SW 1271 (cell line): ENCODE results near the gene HS6ST1.
A peak's percentile ranks its signal among the peaks of the same experiment; 100 is the strongest.

ENCODE experiments used
- DNase-seq, 2 experiments: peaks; one replicate each; lab custom pipeline; 2025; lab: John Stamatoyannopoulos, UW

The HS6ST1 gene, protein sequence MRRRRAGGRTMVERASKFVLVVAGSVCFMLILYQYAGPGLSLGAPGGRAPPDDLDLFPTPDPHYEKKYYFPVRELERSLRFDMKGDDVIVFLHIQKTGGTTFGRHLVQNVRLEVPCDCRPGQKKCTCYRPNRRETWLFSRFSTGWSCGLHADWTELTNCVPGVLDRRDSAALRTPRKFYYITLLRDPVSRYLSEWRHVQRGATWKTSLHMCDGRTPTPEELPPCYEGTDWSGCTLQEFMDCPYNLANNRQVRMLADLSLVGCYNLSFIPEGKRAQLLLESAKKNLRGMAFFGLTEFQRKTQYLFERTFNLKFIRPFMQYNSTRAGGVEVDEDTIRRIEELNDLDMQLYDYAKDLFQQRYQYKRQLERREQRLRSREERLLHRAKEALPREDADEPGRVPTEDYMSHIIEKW

GRCh38 chr2:128318776-128319464 lies at the start of gene HS6ST1:
Gene HS6ST1 (minus strand): TSS chr2:128318868. CDS start chr2:128318563, 305 bp downstream.
- peak; percentile 35 to 56 for DNase-seq

- DNase-seq = no peak
Observed at GRCh38 chr2:128367601-128368359, 49.1 kb upstream of the HS6ST1 start.

- no peak for DNase-seq
Observed at GRCh38 chr2:128366713-128367511, 48.2 kb upstream of the HS6ST1 start.

DNA sequence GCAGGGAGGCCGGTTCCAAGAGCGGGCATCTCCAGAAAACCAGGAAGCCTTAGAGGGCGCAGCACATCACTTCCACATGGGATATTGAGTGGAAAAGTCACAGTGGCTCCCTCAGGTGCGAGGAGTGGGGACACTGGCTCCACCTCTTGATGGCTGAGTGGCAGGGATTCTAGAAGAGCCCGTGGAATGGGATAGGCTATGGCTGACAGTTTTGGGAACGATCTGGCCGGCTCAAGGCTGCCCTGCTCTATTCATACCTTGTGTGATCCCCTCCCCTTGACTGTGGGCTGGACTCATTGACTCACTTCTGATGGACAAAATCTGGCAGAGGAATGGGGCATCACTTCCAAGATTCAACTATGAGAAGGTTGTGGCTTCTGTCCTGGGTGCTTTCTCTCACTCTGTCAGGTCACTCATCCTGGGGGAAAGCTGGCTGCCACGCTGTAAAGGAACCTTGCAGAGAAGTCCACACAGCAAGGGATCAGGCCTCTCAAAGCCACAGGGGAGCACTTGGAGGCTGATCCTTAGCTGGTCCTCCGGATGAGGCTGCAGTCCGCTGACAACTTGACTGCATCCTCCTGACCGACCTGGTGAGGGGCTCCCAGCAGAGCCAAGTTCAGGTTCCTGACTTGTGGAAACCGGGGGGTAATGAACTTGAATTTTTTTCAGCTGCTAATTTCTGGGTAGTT lies 46.7 kb upstream of the HS6ST1 start:
- DNase-seq = no peak

DNA sequence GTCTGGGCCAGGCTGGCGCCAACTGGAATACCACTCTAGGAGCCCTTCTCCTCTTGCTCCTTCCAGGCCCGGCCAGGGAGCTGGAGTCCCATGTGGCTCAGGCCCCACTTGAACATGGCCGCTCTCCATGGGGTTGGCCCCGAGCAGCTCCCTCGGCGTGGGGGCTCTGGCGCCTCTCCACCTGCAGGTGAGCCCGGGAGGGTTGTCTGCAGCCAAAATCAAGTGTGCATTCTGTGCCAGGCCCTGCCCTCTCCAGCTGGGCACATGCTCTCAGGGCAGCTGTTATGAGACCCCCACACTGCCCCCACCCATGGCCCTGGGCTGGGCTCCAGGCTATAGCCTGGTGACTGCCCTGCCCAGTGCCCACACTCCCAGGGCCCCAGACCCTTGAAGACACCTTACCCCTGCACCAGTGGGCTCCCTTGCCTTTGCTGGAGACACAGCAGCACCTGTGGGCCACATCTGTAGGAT lies 45.8 kb upstream of the HS6ST1 start:
- no peak for DNase-seq

DNA sequence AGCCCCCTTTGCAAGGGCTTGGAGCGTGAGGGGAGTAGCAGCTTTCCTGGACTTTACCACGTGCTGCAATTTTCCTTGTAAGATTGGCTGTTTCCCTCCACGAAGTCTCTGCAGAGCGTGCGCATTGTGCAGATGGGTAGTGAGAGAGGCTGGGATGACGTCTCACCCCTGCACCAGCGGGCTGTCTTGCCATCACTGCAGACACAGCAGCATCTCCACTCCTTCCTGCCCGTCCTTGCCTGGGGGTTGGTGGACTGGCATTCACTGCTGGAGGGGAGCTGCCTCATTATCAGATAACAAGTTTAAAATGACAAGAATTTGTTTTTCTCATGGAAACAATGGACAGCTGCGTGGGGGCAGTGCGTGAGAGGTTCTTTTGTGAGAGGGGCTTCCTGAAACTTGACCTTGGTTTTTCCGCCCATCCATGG lies 45.3 kb upstream of the HS6ST1 start:
- no peak for DNase-seq

DNA sequence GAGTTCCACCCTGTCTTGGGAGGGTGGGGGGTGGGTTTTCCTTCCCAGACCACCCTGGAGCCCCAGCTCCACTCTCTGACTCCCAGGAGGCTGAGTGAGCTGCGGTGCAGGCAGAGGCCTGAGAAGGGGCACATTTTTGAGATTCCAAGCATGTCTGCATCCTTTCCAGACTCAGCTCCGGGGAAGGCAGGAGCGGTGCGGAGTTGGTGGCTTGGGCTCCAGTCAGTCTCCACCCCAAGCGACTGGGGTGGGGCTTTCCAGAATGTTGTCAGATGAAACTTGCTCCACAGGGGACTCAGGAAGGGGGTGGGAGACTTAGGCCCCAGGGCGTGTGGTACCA lies 44.2 kb upstream of the HS6ST1 start:
- peak in 1 of 2 experiments; percentile 32 for DNase-seq

DNA sequence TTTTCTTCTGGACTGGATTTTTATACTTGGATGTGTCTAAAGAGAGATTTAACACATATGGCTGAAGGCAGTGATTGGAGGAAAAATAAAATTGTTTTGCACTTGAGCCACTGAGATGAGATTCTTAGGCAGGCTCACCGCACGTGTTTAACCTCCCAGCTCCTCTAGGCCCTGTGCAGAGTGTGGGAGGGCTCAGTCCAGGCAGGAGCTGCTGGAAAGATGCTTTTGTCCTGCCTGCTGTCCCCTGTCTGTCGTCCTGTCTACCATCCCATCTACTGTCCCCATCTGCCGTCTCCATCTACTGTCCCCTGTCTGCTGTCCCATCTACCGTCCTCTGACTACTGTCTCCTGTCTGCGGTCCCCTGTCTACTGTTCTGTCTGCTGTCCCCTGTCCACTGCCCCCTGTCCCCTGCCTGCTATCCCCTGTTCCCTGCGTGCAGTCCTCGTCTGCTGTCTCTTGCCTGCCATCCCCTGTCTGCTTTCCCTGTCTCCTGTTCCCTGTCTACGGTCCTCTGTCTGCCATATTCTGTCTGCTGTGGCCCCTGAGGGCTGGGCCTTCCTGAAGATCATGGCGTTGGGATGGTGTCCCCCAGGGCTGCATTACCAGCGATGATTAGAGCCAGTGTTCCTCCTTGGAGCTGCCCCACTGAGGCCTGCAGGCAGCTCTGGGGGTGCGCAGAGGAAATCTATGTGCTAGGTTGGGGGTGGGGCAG lies 43.7 kb upstream of the HS6ST1 start:
- no peak for DNase-seq

DNA sequence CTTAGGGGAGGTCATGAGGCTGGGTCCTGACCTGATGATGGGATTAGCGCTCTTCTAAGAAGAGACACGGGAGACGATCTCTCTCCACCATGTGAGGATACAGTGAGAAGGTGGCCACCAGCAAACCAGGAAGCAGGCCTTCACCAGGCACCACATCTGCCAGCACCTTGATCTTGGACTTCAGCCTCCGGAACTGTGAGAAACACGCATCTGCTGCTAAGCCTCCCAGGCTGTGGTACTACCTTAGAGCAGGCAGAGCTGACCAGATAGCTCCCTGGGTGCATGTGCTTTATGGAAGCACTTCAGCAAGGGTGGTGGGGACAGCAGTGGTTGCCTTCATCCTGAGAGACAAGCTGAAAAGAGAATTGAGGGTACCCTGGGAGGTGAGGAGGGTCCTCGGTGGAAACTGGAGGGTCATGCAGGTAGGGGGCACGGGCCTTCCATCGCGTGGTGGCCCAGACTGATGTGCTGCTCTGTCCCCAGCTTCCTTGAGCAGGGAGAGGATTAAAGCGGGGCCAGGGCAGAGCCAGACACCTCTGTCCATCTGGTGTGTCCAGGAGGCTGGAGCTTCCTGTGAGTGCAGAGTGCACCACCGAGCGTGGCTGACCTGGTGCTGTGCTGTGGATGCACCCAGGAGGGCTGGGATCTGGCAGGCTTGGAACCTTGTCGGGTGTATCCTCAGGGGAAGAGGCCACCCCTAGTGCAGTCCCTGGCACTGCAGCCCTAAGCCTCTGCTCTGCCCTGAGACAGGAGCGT lies 42.9 kb upstream of the HS6ST1 start:
- DNase-seq = no peak

DNA sequence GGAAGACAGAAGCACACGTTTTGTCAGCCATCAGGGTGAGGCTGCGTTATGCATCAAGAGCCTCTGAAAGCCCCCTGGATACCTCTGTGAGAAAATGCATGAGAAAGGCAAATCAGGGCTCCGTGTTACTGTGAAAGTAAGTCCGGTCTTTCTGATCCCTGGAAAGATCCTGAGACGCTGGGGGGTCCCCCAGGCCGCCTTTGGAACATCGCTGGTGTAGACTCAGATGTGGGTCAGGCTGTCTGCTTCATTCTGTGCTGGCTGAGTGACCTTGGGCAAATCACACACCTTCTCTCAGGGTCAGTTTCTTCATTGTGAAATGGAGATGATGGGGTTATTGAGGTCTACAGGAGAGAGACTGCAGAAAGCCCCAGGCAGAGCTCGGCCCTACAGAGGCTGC lies 42.0 kb upstream of the HS6ST1 start:
- DNase-seq = no peak

DNA sequence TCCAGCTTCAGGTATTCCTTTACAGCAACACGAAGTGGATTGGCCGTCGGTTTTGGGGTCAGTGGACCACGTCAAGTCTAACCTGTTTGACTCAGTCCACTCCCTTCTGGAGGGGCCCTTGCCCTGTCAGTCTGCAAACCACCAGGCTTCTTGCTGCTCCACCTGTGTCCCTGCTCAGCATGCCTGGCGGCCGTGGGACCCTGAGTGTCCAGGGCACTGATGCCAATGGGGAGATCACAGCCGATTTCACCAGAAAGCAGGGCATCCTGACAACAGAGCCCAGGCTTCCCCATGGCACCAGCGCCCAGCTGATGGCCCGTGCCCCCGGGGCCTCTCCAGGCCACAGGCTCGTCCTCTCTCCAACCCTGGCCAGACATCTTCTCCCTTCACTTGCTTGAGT lies 41.2 kb upstream of the HS6ST1 start:
- DNase-seq = no peak

- no peak for DNase-seq
Observed at GRCh38 chr2:128358941-128359731, 40.5 kb upstream of the HS6ST1 start.

DNA sequence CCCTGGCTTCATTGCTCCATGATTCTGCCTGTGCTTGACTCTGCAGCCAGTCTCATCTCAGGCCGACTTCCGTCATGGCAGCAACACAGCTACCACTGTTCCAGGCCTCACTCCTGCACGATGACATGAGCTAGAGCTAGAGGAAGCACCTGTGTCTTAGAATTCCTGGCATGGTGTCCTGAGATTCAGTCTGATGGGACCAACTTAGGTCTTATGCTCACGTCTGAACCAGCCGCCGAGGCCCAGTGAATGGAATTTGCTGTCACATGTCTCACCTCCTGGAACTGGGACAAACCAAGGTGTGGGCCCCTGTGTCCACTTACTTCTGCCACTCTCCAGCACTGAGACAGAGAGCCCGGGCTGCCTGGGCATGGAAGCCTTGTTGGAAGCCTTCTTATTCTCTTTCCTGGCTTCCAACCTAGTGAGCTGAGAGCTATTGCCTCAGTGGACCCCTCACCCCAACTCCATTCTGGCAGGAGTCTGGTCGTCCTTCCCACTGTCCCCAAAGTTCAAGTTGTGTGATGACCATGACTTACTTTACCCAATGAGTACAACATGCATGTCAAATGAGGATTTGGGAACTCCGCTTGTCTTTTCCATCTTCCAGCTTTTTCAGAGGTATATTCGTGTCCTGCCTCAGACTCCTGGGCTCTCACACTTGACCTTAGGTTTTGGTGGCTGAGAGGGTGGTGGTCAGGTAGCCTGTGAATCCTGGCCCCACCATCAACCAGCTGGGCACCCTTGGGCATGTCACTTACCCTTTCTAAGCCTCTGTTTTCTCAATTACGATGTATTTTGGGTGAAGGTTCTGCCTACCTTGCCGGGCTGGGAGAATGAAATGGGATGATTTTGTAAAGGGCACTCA lies 39.1 kb upstream of the HS6ST1 start:
- DNase-seq = no peak

GRCh38 chr2:128356127-128356526 lies 37.5 kb upstream of the HS6ST1 start:
- no peak for DNase-seq

DNA sequence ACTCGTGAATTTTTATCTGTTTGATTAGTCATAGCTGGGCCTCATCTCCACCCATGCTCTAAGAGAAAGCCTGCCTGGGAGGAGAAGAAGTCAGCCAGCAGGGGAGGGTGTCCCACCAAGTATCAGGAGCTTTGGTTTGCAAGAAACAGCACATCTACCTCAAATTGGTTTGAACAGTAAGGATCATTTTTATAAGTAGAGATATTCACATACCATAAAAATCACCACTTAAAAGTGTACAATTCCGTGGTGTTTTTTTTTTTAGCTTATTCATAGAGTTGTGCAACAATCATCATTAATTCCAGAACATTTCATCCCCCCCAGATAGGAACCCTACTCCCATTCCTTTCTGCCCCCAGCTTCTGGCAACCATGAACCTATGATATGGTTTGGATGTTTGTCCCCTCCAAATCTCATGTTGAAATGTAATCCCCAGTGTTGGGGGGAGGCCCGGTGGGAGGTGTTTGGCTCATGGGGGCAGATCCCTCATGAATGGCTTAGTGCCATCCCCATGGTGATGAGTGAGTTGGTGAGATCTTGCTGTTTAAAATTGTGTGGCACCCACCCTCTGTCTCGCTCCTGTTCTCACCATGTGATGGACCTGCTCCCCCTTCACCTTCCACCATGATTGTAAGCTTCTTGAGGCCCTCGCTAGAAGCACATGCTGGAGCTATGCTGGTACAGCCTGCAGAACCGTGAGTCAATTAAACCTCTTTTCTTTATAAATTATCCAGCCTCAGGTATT lies 36.2 kb upstream of the HS6ST1 start:
- no peak for DNase-seq

DNA sequence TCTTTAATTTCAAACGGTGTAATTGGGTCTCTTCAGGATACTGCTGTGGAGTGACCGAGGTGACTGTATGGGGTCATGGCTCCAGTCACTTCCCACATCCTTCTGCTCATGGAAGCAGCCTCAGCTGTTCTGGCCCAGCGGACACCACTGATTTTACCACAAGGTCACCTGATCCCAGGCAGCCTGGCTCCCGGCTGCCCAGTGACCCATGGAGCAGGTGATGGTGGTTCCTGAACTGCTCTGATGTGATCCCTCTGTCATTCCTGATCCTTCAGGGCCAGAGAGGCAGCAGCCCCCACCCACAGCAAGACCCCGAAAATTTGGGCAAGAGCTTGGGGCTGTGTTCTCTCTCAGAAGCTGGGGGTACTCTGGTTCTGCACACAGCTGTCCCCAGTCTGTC lies 35.5 kb upstream of the HS6ST1 start:
- DNase-seq = no peak

DNA sequence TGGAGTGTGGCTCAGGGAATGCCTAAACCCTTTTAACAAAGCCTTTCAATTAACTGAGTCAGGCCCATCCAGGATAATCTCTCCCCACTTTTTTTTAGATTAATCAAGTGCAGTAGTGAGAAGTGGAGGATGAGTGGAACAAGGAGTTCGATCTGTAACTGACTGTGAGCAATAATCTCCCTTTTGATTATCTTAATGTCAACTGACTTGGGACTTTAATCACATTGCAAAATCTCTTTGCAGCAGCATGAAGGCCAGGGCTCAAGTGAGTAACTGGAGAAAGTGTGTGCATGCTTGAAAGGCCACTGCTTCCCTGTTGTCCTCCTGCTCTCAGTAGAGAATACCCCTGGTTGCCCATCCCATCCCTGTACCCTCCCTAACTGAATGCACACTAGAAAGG lies 32.1 kb upstream of the HS6ST1 start:
- no peak for DNase-seq
